ENCODE results near the gene BBS4.

The BBS4 gene

DNA sequence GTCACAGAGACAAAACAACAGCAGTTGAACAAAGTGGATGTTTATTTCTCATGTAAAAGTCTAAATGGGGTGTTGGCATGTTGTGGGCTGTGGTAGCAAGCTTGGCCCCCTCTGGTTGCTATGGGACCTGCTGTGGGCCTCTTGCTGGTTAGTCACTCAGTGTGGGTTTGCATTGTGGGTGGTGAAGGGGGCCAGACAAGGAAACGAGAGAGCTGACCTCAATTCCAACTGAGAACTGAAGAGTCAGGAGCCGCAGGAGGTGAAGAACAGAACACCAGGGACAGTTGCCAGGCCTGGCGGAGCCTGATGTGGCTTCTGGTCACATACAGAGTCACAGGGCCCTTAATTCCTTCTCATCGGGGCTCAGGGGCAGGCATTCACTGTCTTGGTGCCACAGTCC is 99.4 kb downstream of the BBS4 start:
- ATAC-seq (ENCODE audit: low read depth) (no peak), DNase-seq (ENCODE audit: low spot score in 2 of 2) (no peak)
- Mint-ChIP-seq H3K9me3 (no peaks in the 10 kb centered on the region), H3K27me3 (no peaks in the 10 kb centered on the region), H3K4me3 (no peak overlapping the region), H3K27ac (peak overlapping the region; percentile 97), H3K36me3 (peaks cover 11% of the 10 kb centered on the region), H3K4me1 (peaks cover 20% of the 10 kb centered on the region)

DNA sequence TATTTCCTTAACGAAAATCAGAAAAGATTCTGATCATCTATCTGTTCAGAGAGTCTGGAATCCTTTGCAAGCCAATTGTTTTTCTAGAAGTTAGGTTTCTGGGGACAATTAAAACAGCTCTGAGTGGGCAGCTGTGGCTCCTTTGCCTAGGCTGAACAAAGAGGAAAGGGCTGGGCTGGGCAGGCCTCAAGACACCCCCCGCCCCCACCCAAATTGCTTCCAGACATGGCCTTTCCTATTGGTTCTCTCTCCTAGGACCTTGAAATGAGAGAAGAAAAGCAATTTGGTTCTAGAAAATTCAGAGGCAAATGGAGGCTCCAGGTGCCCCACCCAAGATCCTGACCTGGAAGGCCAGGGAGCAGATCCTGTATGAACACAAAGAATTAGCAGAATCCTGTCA is 99.8 kb downstream of the BBS4 start:
- Mint-ChIP-seq H3K36me3 (peaks cover 9% of the 10 kb centered on the region), H3K4me1 (peaks cover 17% of the 10 kb centered on the region), H3K9me3 (no peaks in the 10 kb centered on the region), H3K27ac (no peak overlapping the region), H3K27me3 (no peaks in the 10 kb centered on the region), H3K4me3 (no peak overlapping the region)
- DNase-seq (ENCODE audit: low spot score in 2 of 2) (no peak), ATAC-seq (ENCODE audit: low read depth) (no peak)

DNA sequence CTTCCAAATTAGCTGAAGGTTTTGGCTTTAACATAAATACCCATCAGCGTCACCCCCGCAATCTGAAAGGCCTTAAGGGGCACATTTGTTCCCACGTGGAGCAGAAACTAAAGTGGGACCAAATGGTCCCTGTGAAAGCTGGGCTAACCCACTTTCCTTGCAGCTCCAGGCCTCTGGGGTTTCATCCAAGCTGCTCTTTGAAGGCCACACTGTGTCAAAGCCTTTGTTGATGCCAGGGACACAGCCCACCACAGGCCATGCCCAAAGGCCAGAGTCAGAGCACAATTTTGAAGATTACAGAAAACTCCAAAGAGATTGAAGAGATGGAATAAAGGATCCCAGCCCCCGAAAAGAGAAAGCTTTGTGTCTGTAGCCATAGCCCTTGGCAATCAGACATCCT is 100.2 kb downstream of the BBS4 start:
- H3K4me3 Mint-ChIP-seq = no peak overlapping the region
- H3K4me1 Mint-ChIP-seq = peaks cover 13% of the 10 kb centered on the region
- no peak for DNase-seq (ENCODE audit: low spot score in 2 of 2)
- H3K9me3 Mint-ChIP-seq = no peaks in the 10 kb centered on the region
- no peak for ATAC-seq (ENCODE audit: low read depth)
- H3K36me3 Mint-ChIP-seq = peaks cover 5% of the 10 kb centered on the region
- no peaks in the 10 kb centered on the region for H3K27me3 Mint-ChIP-seq
- H3K27ac Mint-ChIP-seq = no peak overlapping the region

GRCh38 chr15:72786676-72787345 is 100.8 kb downstream of the BBS4 start:
- no peak for ATAC-seq (ENCODE audit: low read depth)
- peaks cover 2% of the 10 kb centered on the region for H3K36me3 Mint-ChIP-seq
- no peaks in the 10 kb centered on the region for H3K9me3 Mint-ChIP-seq
- no peak overlapping the region for H3K4me3 Mint-ChIP-seq
- peaks cover 9% of the 10 kb centered on the region for H3K4me1 Mint-ChIP-seq
- no peak for DNase-seq (ENCODE audit: low spot score in 2 of 2)
- H3K27ac Mint-ChIP-seq = no peak overlapping the region
- H3K27me3 Mint-ChIP-seq = no peaks in the 10 kb centered on the region

DNA sequence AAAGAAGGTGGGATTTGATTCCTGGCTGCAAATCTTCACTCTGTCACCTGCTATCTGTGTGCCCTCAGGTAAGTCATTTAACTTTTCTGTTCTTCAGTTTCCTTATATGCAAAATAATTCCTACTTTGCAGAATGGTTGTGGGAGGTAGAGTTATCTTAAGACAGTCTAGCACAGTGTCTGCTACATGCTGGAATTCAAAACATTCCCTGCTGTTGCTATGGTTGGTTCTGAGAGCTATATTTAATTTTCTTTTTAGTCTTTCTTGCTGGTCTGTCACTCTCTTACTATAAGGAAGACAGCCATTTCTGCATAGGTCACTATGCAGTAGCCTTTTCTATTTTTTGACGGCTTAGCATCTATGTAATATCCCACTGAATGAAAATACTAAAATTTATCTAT is 101.5 kb downstream of the BBS4 start:
- Mint-ChIP-seq H3K27me3 (no peaks in the 10 kb centered on the region), H3K9me3 (no peaks in the 10 kb centered on the region), H3K4me1 (peaks cover 9% of the 10 kb centered on the region), H3K4me3 (no peak overlapping the region), H3K36me3 (peaks cover 2% of the 10 kb centered on the region), H3K27ac (no peak overlapping the region)
- ATAC-seq (ENCODE audit: low read depth) (no peak), DNase-seq (ENCODE audit: low spot score in 2 of 2) (no peak)
